ENCODE data around the gene SH3GLB2.

- TF ChIP-seq CTCF (IDR thresholded peaks at IDR 0.05 in 4 of 5, conservative IDR thresholded peaks at IDR 0.05 in 1 of 5) (no peak), POLR2A (IDR thresholded peaks at IDR 0.05) (no peak)
These were observed 1.5 kb downstream of the SH3GLB2 start for GRCh38 chr9:129026442-129027223.
